IMR-90 (cell line): ENCODE results near the gene PMEPA1. TPM values are rescaled to one million over a fixed set of nuclear protein-coding genes. Genes with fewer than 3 reads are reported as not detected.

Source experiments
- ATAC-seq: fragments of 200-7000 bp; cut with Tn5 transposase; 2 replicates; pipeline ENCODE4 v1.9.1; 2020; ENCODE audit warnings: low read depth, mild to moderate bottlenecking, moderate library complexity
- BruUV-seq: library from RNA; stranded (reverse); fragments of 400-500 nt; replicated peaks from 2 replicates; lab custom pipeline; 2021; lab: Mats Ljungman, UMichigan
- CTCF ChIA-PET: fragments of 300-600 bp; formaldehyde crosslinking; extraction: SDS; loops from one replicate; lab custom pipeline; 2021; ENCODE audit warnings: antibody characterized with exemption; lab: Yijun Ruan, JAX
- POLR2A ChIA-PET: fragments of 300-600 bp; sonication (Branson Sonifier 250); formaldehyde crosslinking; loops from one replicate; lab custom pipeline; 2022; ENCODE audit warnings: antibody characterized with exemption; ENCODE audit not compliant: unreplicated experiment; lab: Charles Lee
- DNase-seq: peaks from one replicate; pipeline ENCODE4 v3.0.0; 2013
- H2AFZ ChIP-seq: replicated peaks from 2 replicates; pipeline ENCODE3; 2013; ENCODE audit warnings: low read length, mild to moderate bottlenecking; ENCODE audit not compliant: poor library complexity
- H2AK5ac ChIP-seq: 2 replicates; pipeline ENCODE4 v1.6.1; 2013; ENCODE audit warnings: low read depth, low read length, inconsistent platforms
- H2AK9ac ChIP-seq: replicated peaks from 2 replicates; pipeline ENCODE3; 2013; ENCODE audit warnings: mild to moderate bottlenecking, low read depth, low read length, moderate library complexity; ENCODE audit not compliant: poor library complexity
- H2BK120ac ChIP-seq: 2 replicates; pipeline ENCODE4 v1.6.1; 2013; ENCODE audit warnings: low read depth, low read length, inconsistent platforms
- H2BK15ac ChIP-seq: 3 replicates; pipeline ENCODE4 v1.6.1; 2013; ENCODE audit warnings: low read depth, low read length, inconsistent platforms
- H2BK20ac ChIP-seq: 2 replicates; pipeline ENCODE4 v1.6.1; 2013; ENCODE audit warnings: low read depth, mild to moderate bottlenecking, inconsistent platforms, low read length, moderate library complexity
- H2BK5ac ChIP-seq: 2 replicates; pipeline ENCODE4 v1.6.1; 2013; ENCODE audit warnings: mild to moderate bottlenecking, low read depth, low read length, inconsistent platforms; ENCODE audit not compliant: poor library complexity, severe bottlenecking
- H3K14ac ChIP-seq: replicated peaks from 2 replicates; pipeline ENCODE4 v1.6.1; 2013; ENCODE audit warnings: low read depth, low read length, inconsistent platforms
- H3K18ac ChIP-seq: 2 replicates; pipeline ENCODE4 v1.6.1; 2013; ENCODE audit warnings: low read depth, low read length, control low read depth
- H3K23ac ChIP-seq: 2 replicates; pipeline ENCODE4 v1.6.1; 2013; ENCODE audit warnings: low read depth, low read length, inconsistent platforms
- H3K27ac ChIP-seq: 2 replicates; pipeline ENCODE4 v1.5.1; 2013; ENCODE audit warnings: mild to moderate bottlenecking, control low read depth, low read length; ENCODE audit not compliant: insufficient read depth
- H3K27me3 ChIP-seq: 2 replicates; pipeline ENCODE4 v1.6.1; 2013; ENCODE audit warnings: low read length; ENCODE audit not compliant: control insufficient read depth, insufficient read depth
- H3K36me3 ChIP-seq: 2 replicates; pipeline ENCODE4 v1.6.1; 2013; ENCODE audit warnings: low read length, mixed read lengths; ENCODE audit not compliant: control insufficient read depth, insufficient read depth
- H3K4ac ChIP-seq: 2 replicates; pipeline ENCODE4 v1.6.1; 2013; ENCODE audit warnings: low read depth, low read length, inconsistent platforms
- H3K4me1 ChIP-seq: 2 replicates; pipeline ENCODE4 v1.6.1; 2013; ENCODE audit warnings: low read length, mixed read lengths; ENCODE audit not compliant: control insufficient read depth, insufficient read depth
- H3K4me2 ChIP-seq: 2 replicates; pipeline ENCODE4 v1.6.1; 2013; ENCODE audit warnings: low read depth, mild to moderate bottlenecking, control low read depth, low read length, moderate library complexity
- H3K4me3 ChIP-seq: 2 replicates; pipeline ENCODE4 v1.5.1; 2013; ENCODE audit warnings: low read depth, mild to moderate bottlenecking, control low read depth, low read length, moderate library complexity; ENCODE audit not compliant: insufficient read depth
- H3K56ac ChIP-seq: 2 replicates; pipeline ENCODE4 v1.6.1; 2013; ENCODE audit warnings: low read length, inconsistent platforms; ENCODE audit not compliant: insufficient read depth; ENCODE audit errors: extremely low read depth
- H3K79me1 ChIP-seq, 2 experiments: 2 replicates each; pipeline ENCODE4 v1.6.1; 2013; ENCODE audit warnings: low read length in 2 of 2, inconsistent platforms in 1 of 2, low read depth in 1 of 2
- H3K9ac ChIP-seq: 2 replicates; pipeline ENCODE4 v1.6.1; 2013; ENCODE audit warnings: low read depth, low read length, control low read depth
- H3K9me1 ChIP-seq: 2 replicates; pipeline ENCODE4 v1.6.1; 2013; ENCODE audit warnings: low read length, inconsistent platforms; ENCODE audit not compliant: insufficient read depth
- H3K9me3 ChIP-seq: 2 replicates; pipeline ENCODE4 v1.6.1; 2013; ENCODE audit warnings: low read length; ENCODE audit not compliant: control insufficient read depth, insufficient read depth
- H4K20me1 ChIP-seq: 2 replicates; pipeline ENCODE4 v1.6.1; 2013; ENCODE audit warnings: low read length, inconsistent platforms; ENCODE audit not compliant: insufficient read depth
- H4K5ac ChIP-seq: 2 replicates; pipeline ENCODE4 v1.6.1; 2013; ENCODE audit warnings: mild to moderate bottlenecking, low read depth, low read length, control low read depth
- H4K8ac ChIP-seq, 2 experiments: 2 replicates each; pipeline ENCODE4 v1.6.1; 2013; ENCODE audit warnings: low read depth in 2 of 2, low read length in 2 of 2, control low read depth in 1 of 2, inconsistent platforms in 1 of 2
- H4K91ac ChIP-seq: 2 replicates; pipeline ENCODE4 v1.6.1; 2013; ENCODE audit warnings: low read depth, low read length, inconsistent platforms; ENCODE audit not compliant: insufficient read depth
- BHLHE40 ChIP-seq: fragments of 150-350 bp; IDR thresholded peaks from 2 replicates; pipeline ENCODE4 v1.6.1; 2016; ENCODE audit warnings: mild to moderate bottlenecking, low read depth, low read length
- FOS ChIP-seq: fragments of 150-350 bp; IDR thresholded peaks from 2 replicates; pipeline ENCODE4 v1.6.1; 2016; ENCODE audit warnings: low read depth, low read length
- MAFK ChIP-seq: IDR thresholded peaks from 2 replicates; pipeline ENCODE4 v1.6.1; 2012; ENCODE audit warnings: low read depth, low read length, improper control_type of control experiment
- NFE2L2 ChIP-seq: fragments of 150-350 bp; IDR thresholded peaks from 2 replicates; pipeline ENCODE4 v1.6.1; 2016; ENCODE audit warnings: low read depth, mild to moderate bottlenecking, low read length
- POLR2A ChIP-seq: IDR thresholded peaks from 2 replicates; pipeline ENCODE4 v1.6.1; 2012; ENCODE audit warnings: mild to moderate bottlenecking, low read depth, low read length
- RFX5 ChIP-seq: IDR thresholded peaks from 2 replicates; pipeline ENCODE4 v1.8.0; 2012; ENCODE audit warnings: low read depth, mild to moderate bottlenecking, low read length, moderate library complexity
- SMC3 ChIP-seq: fragments of 150-350 bp; IDR thresholded peaks from 2 replicates; pipeline ENCODE4 v1.6.1; 2016; ENCODE audit warnings: low read depth, mild to moderate bottlenecking, antibody characterized with exemption, low read length, moderate library complexity
- WGBS, 2 experiments: methylation state at CpG; one replicate each; pipeline versions ENCODE4 v1.1.5 to v1.1.7; 2013; ENCODE audit warnings: missing lambda C conversion rate in 2 of 2; ENCODE audit not compliant: insufficient read length in 1 of 2; ENCODE audit errors: extremely low coverage in 2 of 2; 5-methylcytosine and 5-hydroxymethylcytosine counted together
- dilution Hi-C: fragments of 300-500 bp; cut with HindIII; formaldehyde crosslinking; loops from one replicate; pipeline ENCODE4 v1.14.3; 2018; ENCODE audit warnings: low sequenced_read_pairs; ENCODE audit not compliant: unreplicated experiment
- in situ Hi-C: fragments of 300-500 bp; cut with MboI; formaldehyde crosslinking; loops from 3 replicates; pipeline ENCODE4 v1.14.3; 2019; ENCODE audit warnings: low sequenced_read_pairs, inconsistent platforms, mixed read lengths
- intact Hi-C: fragments of 100-400 bp; cut with micrococcal nuclease; formaldehyde crosslinking; loops from 2 replicates; pipeline ENCODE4 v1.10.0; 2022
- polyA plus RNA-seq, 3 experiments: library from polyadenylated mRNA; depleted of rRNA; stranded (reverse); fragments of >200 nt; gene quantifications; 2 replicates each; pipeline ENCODE4 v1.2.3, GENCODE V29; 2012; ENCODE audit warnings: low replicate concordance in 1 of 3
- total RNA-seq: library from RNA; depleted of rRNA; stranded (reverse); fragments of >200 nt; gene quantifications from 2 replicates; pipeline ENCODE4 v1.2.3, GENCODE V29; 2012
- TF ChIP-seq, protein P1 (sequence below): conservative IDR thresholded peaks from 2 replicates; pipeline ENCODE4 v1.5.1; 2012; ENCODE audit warnings: mild to moderate bottlenecking, low read depth, low read length, improper control_type of control experiment

The PMEPA1 gene
- total and polyA plus RNA-seq, 2 of the 4 experiments (the other 2 are of a cell fraction): 2.0 to 6.9 TPM

- WGBS, 2 experiments: 48% methylated on average over 2 of the region's 5 CpGs; no CpG with 5 or more reads in 1 of the 2 experiments
- H2AFZ ChIP-seq: no peak overlapping the region
- no peaks in the 10 kb centered on the region for H3K36me3 ChIP-seq
- H3K4me3 ChIP-seq: no peak overlapping the region
- no peak overlapping the region for H2BK5ac ChIP-seq
- dilution Hi-C loops: no loop called here
- no TSS peak for BruUV-seq
- H3K27ac ChIP-seq: no peak overlapping the region
- H3K4me2 ChIP-seq: no peak overlapping the region
- H4K5ac ChIP-seq: no peak overlapping the region
- CTCF ChIA-PET: no interaction called here
- TF ChIP-seq RFX5: no peak
- TF ChIP-seq POLR2A: no peak
- TF ChIP-seq FOS: no peak
- TF ChIP-seq BHLHE40: no peak
- TF ChIP-seq, protein P1, sequence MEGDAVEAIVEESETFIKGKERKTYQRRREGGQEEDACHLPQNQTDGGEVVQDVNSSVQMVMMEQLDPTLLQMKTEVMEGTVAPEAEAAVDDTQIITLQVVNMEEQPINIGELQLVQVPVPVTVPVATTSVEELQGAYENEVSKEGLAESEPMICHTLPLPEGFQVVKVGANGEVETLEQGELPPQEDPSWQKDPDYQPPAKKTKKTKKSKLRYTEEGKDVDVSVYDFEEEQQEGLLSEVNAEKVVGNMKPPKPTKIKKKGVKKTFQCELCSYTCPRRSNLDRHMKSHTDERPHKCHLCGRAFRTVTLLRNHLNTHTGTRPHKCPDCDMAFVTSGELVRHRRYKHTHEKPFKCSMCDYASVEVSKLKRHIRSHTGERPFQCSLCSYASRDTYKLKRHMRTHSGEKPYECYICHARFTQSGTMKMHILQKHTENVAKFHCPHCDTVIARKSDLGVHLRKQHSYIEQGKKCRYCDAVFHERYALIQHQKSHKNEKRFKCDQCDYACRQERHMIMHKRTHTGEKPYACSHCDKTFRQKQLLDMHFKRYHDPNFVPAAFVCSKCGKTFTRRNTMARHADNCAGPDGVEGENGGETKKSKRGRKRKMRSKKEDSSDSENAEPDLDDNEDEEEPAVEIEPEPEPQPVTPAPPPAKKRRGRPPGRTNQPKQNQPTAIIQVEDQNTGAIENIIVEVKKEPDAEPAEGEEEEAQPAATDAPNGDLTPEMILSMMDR: no peak
- no peak for TF ChIP-seq SMC3
- TF ChIP-seq NFE2L2: no peak
- no peak for TF ChIP-seq MAFK
- H4K8ac ChIP-seq: no peak overlapping the region
- in situ Hi-C loops: no loop called here
- peaks cover 29% of the 10 kb centered on the region for H3K27me3 ChIP-seq
- H3K14ac ChIP-seq: no peak overlapping the region
- no peak for ATAC-seq
- H4K91ac ChIP-seq: no peak overlapping the region
- H3K9me1 ChIP-seq: no peaks in the 10 kb centered on the region
- POLR2A ChIA-PET: no interaction called here
- no peak for DNase-seq
- no peak overlapping the region for H2BK15ac ChIP-seq
- H2AK9ac ChIP-seq: no peak overlapping the region
- H3K79me1 ChIP-seq: no peaks in the 10 kb centered on the region
- H2BK20ac ChIP-seq: no peak overlapping the region
- intact Hi-C loops: no loop called here
- no peaks in the 10 kb centered on the region; the same call in 1 of the 2 replicates for H4K20me1 ChIP-seq
- no peak overlapping the region for H3K9ac ChIP-seq
- H2BK120ac ChIP-seq: no peak overlapping the region
- no peak overlapping the region for H3K56ac ChIP-seq
- peaks cover 6% of the 10 kb centered on the region for H3K4me1 ChIP-seq
- H3K23ac ChIP-seq: no peak overlapping the region
- H3K9me3 ChIP-seq: peaks cover 3% of the 10 kb centered on the region; the same call in 1 of the 2 replicates
- H2AK5ac ChIP-seq: no peak overlapping the region
- no peak overlapping the region for H3K4ac ChIP-seq
- H3K18ac ChIP-seq: no peak overlapping the region
These were observed 41.6 kb upstream of the PMEPA1 start for GRCh38 chr20:57751411-57751810.
